Erythroblast (primary cell): ENCODE results near the gene MTR.

Experiments used
- DNase-seq, 2 experiments: peaks; one replicate each; lab custom pipeline; 2025; lab: John Stamatoyannopoulos, UW
- GATA1 ChIP-seq: IDR thresholded peaks from 2 replicates; pipeline ENCODE4 v1.6.1; 2011; ENCODE audit warnings: low read depth, mild to moderate bottlenecking, control low read depth, low read length, moderate library complexity
- POLR2A ChIP-seq: IDR thresholded peaks from 2 replicates; pipeline ENCODE4 v1.6.1; 2011; ENCODE audit warnings: mild to moderate bottlenecking, low read length

Gene MTR

GRCh38 chr1:236925386-236925785, 130.3 kb downstream of the MTR start:
- no peak for TF ChIP-seq GATA1
- TF ChIP-seq POLR2A = no peak
- DNase-seq = no peak

GRCh38 chr1:236930503-236930902, 135.4 kb downstream of the MTR start:
- TF ChIP-seq GATA1 = no peak
- no peak for TF ChIP-seq POLR2A
- DNase-seq = no peak

- TF ChIP-seq POLR2A = no peak
- no peak for TF ChIP-seq GATA1
- DNase-seq = no peak
Observed at GRCh38 chr1:236938760-236939159, 143.7 kb downstream of the MTR start.

- no peak for DNase-seq
- no peak for TF ChIP-seq GATA1
- no peak for TF ChIP-seq POLR2A
Observed at GRCh38 chr1:236942431-236942830, 147.3 kb downstream of the MTR start.

GRCh38 chr1:236944556-236944955, 149.5 kb downstream of the MTR start:
- no peak for TF ChIP-seq GATA1
- TF ChIP-seq POLR2A = no peak
- no peak for DNase-seq

GRCh38 chr1:236945002-236945401, 149.9 kb downstream of the MTR start:
- peak; percentile 7 to 49 for DNase-seq
- TF ChIP-seq GATA1 (no peak), POLR2A (no peak)

GRCh38 chr1:236947794-236948193, 152.7 kb downstream of the MTR start:
- TF ChIP-seq GATA1 (no peak), POLR2A (no peak)
- no peak for DNase-seq

GRCh38 chr1:236948381-236948780, 153.3 kb downstream of the MTR start:
- TF ChIP-seq GATA1 (no peak), POLR2A (no peak)
- DNase-seq = no peak

GRCh38 chr1:236948996-236949395, 153.9 kb downstream of the MTR start:
- TF ChIP-seq POLR2A = no peak
- no peak for TF ChIP-seq GATA1
- no peak for DNase-seq

GRCh38 chr1:236950365-236950764, 155.3 kb downstream of the MTR start:
- no peak for DNase-seq
- no peak for TF ChIP-seq GATA1
- TF ChIP-seq POLR2A = no peak

- no peak for DNase-seq
- TF ChIP-seq POLR2A = no peak
- TF ChIP-seq GATA1 = no peak
Observed at GRCh38 chr1:236951672-236952071, 156.6 kb downstream of the MTR start.

GRCh38 chr1:236952246-236953003, 157.3 kb downstream of the MTR start:
- TF ChIP-seq GATA1 (no peak), POLR2A (no peak)
- DNase-seq = no peak

GRCh38 chr1:236953151-236953700, 158.1 kb downstream of the MTR start:
- TF ChIP-seq POLR2A (no peak), GATA1 (no peak)
- no peak for DNase-seq
